Stimulated activated CD4-positive, alpha-beta T cell treated with anti-CD3 and anti-CD28 coated beads, Interleukin-1b, Interleukin-23, amount 100 ng/mL, for 4 hours (primary cell): Measurements from ENCODE around the gene KCNJ1.

Experiments
- DNase-seq, 2 donors: peaks; one replicate each; pipeline ENCODE4 v3.0.0-alpha.2; 2020; ENCODE audit warnings: low read depth in 2 of 2

KCNJ1 gene

GRCh38 chr11:128882451-128882850, 15.4 kb upstream of the KCNJ1 start:
- DNase-seq: no peak

- DNase-seq: no peak
Measured at GRCh38 chr11:128881221-128881620, 14.1 kb upstream of the KCNJ1 start.

DNA sequence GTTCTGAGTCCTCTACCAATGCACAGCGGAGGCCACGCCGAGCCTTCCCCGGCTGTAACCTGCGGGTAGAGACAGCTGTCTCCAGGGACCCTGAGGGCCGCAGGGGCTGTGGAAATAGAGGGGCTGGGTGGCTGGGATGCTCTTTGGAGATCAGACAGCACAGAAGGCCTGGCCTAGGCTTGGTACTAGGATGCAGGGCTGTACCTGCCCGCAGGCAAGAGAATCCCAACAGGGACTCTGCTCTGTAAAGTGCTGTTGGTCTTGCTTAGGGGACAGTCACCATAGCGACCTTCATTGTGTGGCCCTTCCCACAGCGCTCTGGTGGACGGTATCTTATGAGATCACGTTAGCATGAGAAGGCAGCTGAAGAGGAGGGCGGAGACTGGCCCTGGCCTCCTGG, 12.7 kb upstream of the KCNJ1 start:
- no peak for DNase-seq

DNA sequence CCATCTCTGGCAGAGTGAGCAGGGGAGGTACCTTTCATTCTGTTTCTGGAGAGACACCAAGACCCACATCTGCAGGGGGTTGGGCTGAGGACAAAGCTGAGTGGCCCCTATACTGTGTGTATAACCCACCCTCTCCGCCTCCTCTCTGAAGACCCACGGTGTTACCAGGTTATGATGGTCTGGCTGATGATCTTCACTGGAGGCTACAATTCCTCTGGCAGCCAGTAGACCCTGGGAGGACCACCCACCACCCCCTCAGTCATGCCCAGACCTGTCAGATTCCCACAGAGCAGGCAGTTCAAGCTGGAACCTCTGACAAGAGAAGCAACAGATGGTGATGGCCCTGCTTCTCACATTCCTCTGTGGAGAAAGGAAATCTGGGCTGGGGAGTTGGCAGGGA, 11.4 kb upstream of the KCNJ1 start:
- DNase-seq: no peak

DNA sequence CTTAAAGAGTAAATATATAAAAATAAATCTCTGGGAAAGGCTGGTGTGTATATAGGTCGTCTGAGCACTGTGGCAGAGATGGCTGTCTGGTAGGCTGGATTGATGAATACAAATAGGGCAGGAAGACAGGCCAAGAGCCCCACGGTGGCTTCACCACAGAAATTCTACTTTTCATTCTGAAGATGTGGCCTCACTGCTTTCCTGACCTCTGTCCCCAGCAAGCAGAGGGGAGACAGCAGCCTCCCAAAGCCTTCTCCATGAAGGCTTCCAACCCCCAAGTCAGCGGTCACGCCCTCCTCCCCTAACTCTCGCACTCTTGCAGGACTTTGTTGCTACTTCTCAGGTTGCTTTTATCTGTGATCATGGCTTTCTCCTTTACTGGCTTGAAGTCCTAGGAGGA, 10.6 kb upstream of the KCNJ1 start:
- no peak for DNase-seq

GRCh38 chr11:128876133-128876650, 9.1 kb upstream of the KCNJ1 start:
- DNase-seq: no peak

- no peak for DNase-seq
Measured at GRCh38 chr11:128874427-128874826, 7.3 kb upstream of the KCNJ1 start.

- DNase-seq: no peak
Measured at GRCh38 chr11:128872594-128872993, 5.5 kb upstream of the KCNJ1 start.

- no peak for DNase-seq
Measured at GRCh38 chr11:128872094-128872493, 5.0 kb upstream of the KCNJ1 start.

DNA sequence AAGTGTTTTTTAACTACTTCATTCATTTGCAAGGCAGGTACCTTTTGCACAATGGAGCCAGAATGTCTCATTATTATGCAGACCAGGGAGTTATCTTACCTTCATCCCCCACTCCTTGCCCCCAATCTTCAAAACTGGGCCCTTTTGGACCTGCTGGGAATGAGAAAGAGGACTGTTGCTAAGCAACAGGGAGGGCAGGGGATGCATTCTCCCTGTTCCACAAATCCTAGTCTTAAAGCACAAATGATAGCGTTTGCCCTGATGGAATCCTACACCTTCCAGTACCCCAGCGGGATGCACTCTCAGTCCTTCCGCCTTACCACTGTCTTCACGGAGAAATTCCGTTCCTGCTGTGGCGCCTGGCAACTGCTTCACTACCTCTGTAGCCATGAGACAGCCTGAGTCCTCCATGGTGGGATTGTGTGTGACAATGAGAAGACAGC, 4.1 kb upstream of the KCNJ1 start:
- no peak for DNase-seq

- DNase-seq: no peak
Measured at GRCh38 chr11:128868841-128869671, 2.0 kb upstream of the KCNJ1 start.

DNA sequence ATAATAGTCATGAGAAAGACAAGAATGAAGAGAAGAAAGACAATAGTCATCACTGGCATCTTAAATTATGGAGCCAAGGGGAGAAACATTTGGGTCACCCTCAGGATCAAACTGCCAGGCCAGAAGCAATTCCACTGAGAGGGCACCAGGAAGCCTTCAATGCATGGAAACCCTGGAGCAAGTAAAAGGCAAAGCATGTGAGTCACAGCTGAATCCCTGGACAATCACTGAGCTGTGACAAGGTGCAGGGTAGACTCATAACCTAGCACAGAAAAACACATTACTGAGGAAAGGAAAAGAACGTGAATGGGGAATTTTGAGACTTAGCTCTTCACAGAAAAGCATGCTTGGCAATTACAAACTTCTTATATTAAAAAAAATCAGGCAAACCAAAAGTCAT, 1.6 kb downstream of the KCNJ1 start:
- DNase-seq: no peak

- no peak for DNase-seq
Measured at GRCh38 chr11:128862908-128863660, 4.0 kb downstream of the KCNJ1 start.

DNA sequence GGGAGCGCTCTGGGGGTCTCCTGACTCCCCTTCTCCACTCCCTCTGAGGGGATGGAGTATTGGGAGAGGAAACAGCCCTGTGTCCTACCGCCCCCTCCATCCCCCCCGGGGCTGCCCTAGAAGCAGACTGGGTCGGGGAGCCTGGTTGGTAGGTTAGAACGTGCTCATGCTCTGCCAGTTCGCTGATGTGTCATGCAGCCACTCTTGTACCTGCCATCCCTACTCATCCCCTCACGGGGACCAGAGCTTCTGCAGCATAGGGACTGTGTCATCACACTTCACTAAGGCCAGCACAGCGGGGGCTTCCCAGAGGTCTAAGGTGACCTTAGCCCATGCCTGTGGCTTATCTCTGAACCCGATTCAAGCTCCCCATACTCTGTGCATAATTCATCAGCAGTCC, 4.7 kb downstream of the KCNJ1 start:
- no peak for DNase-seq

DNA sequence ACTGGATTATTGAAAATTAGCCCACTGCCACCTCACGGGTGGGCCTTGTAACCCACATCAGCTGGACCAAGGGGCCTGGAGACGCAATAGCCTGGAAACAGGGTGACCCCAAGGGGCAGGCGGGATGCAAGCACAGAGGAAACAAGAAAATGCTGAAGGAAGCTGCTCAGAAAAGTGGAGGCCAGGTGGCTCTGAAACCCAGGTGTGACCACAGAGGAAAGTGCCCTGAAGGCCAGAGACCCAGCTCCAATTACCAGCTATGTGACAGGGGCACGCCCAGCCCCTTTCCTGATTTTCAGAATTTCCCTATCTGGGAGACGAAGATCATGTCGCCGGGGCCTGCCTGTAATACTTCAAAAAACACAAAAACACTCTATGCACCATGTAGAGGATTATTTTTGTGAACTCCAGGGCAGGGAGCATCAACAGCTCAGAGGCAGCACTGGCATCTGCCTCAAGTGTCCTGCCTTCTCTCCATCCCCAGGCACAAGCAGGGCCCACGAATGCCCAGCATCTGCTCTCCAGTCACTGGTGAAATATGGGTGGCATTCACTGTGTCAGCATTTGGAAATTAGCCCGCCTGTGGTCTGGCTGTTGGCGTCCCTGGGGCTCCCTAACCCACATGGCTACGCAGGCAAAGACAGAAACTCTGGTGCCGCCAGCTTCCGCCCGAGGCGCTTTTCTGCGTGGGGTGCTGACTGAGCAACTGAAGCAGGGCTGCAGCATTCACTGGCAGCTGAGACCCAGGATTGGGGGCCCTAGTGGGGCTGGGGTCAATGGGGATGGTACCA, 6.3 kb downstream of the KCNJ1 start:
- DNase-seq: no peak

DNA sequence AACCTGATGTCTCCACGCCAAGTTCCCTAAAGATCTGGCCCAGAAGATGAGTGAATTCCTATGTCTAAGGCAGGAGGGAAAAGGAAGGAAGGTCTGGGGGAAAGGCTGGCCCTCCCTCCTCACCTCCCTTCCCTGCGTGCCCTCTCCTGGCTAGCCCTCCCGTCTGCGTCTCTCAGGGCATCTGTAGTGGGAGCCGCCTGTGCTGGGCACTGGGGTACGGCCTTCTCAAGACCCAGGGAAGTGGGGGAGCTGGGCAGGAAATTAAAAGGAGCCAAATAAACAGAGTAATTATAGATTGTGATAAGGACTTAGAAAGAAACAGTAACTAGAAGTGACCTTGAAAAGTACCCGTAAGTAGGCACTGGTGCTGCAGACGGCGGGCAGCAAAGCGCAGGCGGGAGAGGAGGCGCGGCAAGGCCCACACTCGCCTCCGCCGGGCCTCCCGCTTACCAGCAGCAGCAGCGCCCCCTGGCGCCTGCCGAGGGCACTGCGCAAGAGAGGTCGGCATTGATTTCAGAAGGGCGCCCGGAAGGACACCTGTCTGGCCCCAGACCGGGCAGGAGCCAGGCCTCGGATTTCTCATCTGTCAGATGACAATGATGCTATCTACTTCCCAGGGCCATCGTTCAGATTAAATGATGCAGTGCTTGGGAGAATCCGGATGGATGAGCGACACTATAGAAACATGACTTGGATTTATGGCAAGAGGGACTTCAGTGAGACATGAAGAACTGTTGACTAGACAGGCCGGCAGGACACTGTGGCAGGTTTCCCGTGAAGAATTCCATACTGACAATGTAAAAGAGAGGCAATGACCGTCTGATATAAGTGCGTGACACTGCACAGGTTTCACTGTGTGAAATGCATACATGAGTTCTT, 7.3 kb downstream of the KCNJ1 start:
- peak; percentile 65 to 67 for DNase-seq

- DNase-seq: no peak
Measured at GRCh38 chr11:128857341-128857740, 9.8 kb downstream of the KCNJ1 start.

DNA sequence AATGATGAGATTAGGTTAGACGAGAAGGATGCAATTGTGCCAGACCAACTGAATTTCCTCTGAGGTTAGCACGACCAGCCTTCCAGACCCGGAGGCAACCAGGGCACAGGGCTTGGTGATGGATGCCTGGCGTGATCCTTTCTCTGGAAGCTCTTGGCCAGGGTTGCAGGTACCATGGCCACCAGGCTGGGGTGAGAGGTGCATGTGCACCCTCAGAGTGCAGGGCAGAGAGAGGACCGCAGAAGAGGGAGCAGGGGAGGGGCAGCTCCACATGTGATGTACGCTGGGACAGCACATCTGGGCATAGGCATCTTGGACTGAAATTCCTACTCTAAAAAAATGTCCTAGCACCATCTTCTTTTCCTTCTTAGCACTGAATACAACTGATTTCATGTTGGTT, 10.9 kb downstream of the KCNJ1 start:
- no peak for DNase-seq

DNA sequence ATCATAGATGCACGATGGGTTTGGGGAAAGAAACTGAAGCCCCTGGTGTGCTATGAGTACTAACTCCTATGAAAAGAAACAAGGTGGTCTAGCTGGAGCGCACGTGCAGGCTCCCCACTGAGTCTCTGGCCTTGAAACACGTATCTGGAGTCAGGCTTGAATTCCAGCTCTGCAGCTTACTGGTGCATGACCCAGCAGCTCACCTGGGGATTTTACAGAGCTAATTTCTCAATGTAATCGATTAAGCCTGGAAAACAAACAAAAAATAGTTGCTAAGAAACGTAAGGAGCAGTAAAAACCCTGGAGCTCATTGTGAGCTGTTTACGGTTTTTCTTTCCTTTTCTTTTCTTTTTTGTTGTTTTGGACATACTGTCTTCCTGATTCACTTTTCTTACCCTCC, 12.3 kb downstream of the KCNJ1 start:
- DNase-seq: no peak

GRCh38 chr11:128853559-128853958, 13.5 kb downstream of the KCNJ1 start:
- DNase-seq: no peak
